ENCODE measurements around the gene EXOC8. TPM values are rescaled to one million over a fixed set of nuclear protein-coding genes. Genes with fewer than 3 reads are reported as not detected.

Gene EXOC8
- total and polyA plus RNA-seq, 9 of the 15 experiments (the other 6 are each of a cell fraction or from before 2014, with no cell fraction given) = 2.1 to 13.6 (median 7.2) TPM

DNA sequence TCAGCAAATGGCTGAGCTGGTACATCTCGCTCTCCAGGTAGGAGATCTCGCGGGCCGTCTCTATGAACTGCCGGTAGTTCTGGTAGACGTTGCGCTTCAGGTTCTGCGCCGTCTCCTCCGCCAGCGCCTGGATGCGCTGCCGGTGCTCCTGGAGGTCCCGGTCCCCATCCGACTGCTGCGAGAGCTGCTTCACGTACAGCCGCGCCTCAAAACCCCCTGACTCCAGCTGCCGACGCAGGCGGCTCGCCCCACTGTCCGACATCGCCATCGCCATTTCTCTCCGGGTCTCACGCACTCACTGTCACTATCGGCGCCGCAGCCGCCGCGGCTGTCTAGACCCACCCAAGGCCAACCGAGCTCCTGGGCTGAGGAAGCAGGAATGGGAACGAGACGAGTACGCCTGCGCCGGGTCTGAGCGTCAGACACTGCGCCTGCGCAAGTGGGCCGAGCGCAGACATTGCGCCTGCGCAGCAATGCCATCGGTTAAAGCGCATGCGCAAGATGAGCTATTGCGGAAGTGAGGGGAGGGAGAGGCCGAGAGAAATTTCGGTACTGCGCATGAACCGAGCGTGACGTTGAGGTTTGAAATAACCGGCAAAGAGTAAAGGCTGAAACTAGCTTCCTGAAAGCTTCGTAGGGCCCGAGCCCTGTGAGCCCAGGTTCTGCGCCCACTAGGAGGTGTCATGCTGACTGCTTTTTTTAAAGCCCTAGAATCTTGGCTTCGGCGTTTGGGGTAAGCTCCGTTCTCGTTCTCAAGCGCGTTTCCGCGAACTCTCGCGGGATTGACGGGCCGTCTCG, at the start of gene EXOC8 (continued):
- TF ChIP-seq MYBL2 (IDR thresholded peaks at IDR 0.05; ENCODE audit: low read depth) = peak; percentile 60; the same call in 1 of the 2 replicates
- no peak for TF ChIP-seq MYBL2 (CRISPR knock-in tag; IDR thresholded peaks at IDR 0.05; ENCODE audit: borderline replicate concordance)
- TF ChIP-seq ZNF551 (CRISPR knock-in tag; IDR thresholded peaks at IDR 0.05) = no peak
- TF ChIP-seq SUPT5H (IDR thresholded peaks at IDR 0.05) = peak; percentile 90
- 0 out of 4 replicates have a peak, but pooled peaks of 1 of the 2 experiments have one; percentile 46 for TF ChIP-seq FOXA3 (CRISPR knock-in tag; conservative IDR thresholded peaks at IDR 0.05 in 1 of 2, IDR thresholded peaks at IDR 0.05 in 1 of 2)
- peak; percentile 91 for TF ChIP-seq ARID4B (CRISPR knock-in tag; IDR thresholded peaks at IDR 0.05)
- TF ChIP-seq ETV5 (CRISPR knock-in tag; IDR thresholded peaks at IDR 0.05; ENCODE audit: low read depth) = no peak
- peak; percentile 95 for TF ChIP-seq ARHGAP35 (IDR thresholded peaks at IDR 0.05; ENCODE audit: partially characterized antibody)
- TF ChIP-seq ZFP91 (CRISPR knock-in tag; IDR thresholded peaks at IDR 0.05) = 0 out of 2 replicates have a peak, but pooled peaks have one; percentile 37
- peak; percentile 69 for TF ChIP-seq ZBTB12 (CRISPR knock-in tag; IDR thresholded peaks at IDR 0.05)
- TF ChIP-seq PRMT5 (CRISPR knock-in tag; IDR thresholded peaks at IDR 0.05) = no peak
- no peak; the same call in 1 of the 2 replicates for TF ChIP-seq FOXM1 (IDR thresholded peaks at IDR 0.05; ENCODE audit: low read depth)
- TF ChIP-seq FOXM1 (CRISPR knock-in tag; IDR thresholded peaks at IDR 0.05; ENCODE audit: low read depth) = 0 out of 2 replicates have a peak, but pooled peaks have one; percentile 46
- no peak for TF ChIP-seq SRSF7 (optimal IDR thresholded peaks at IDR 0.05; ENCODE audit: low read depth, low read length)
- TF ChIP-seq, protein P1, sequence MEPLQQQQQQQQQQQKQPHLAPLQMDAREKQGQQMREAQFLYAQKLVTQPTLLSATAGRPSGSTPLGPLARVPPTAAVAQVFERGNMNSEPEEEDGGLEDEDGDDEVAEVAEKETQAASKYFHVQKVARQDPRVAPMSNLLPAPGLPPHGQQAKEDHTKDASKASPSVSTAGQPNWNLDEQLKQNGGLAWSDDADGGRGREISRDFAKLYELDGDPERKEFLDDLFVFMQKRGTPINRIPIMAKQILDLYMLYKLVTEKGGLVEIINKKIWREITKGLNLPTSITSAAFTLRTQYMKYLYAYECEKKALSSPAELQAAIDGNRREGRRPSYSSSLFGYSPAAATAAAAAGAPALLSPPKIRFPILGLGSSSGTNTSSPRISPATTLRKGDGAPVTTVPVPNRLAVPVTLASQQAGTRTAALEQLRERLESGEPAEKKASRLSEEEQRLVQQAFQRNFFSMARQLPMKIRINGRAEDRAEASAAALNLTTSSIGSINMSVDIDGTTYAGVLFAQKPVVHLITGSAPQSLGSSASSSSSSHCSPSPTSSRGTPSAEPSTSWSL (CRISPR knock-in tag; IDR thresholded peaks at IDR 0.05; ENCODE audit: borderline replicate concordance) = peak; percentile 80; the same call in 1 of the 2 replicates
- TF ChIP-seq ETV1 (tag; conservative IDR thresholded peaks at IDR 0.05; ENCODE audit: low read depth) = no peak
- TF ChIP-seq ZNF79 (CRISPR knock-in tag; IDR thresholded peaks at IDR 0.05; ENCODE audit: low read depth) = 0 out of 2 replicates have a peak, but pooled peaks have one; percentile 52
- 0 out of 2 replicates have a peak, but pooled peaks have one; percentile 10 for TF ChIP-seq TCF7 (IDR thresholded peaks at IDR 0.05; ENCODE audit: borderline replicate concordance)
